ENCODE results near the gene APC. TPM values are rescaled to one million over a fixed set of nuclear protein-coding genes. Genes with fewer than 3 reads are reported as not detected.

Gene APC
- total RNA-seq, 1 experiment from 2014 or later: 40.0 TPM

DNA sequence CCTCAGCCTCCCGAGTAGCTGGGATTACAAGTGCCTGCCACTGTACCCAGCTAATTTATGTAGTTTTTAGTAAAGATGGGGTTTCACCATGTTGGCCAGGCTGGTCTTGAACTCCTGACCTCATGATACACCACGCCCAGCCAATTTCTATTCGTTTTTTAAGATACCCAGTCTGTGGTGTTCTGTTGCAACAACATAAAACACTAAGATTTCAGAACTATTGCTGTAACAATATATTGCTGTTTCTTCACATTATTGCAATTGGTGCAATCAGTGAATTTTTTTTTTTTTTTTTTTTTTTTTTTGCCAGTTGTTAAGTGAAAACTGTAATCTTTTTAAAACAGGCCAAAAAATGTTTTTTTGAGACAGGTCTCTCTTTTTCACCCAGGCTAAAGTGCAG is 133.3 kb downstream of the APC start:
- POLR2A ChIA-PET: no interaction called here

DNA sequence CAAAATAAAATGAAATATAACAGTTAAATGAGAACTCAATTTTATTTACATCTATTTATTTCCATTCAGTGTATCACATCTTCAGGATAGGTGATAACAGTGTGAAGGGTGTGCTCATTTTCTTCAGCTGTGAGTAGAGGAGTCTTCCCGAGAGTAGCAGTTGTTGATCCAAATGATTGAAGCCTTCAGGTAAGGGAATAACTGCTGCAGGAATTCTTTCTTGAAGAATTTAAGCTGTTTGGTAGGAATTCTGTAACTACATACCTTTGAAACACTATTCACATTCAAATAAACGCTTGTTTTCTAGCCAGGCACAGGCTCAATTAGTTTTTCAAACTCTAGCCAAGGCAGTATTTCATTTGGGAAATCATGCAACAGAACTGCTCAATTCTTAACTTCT is 138.7 kb downstream of the APC start:
- H3K27ac Mint-ChIP-seq: peak overlapping the region; percentile 74
- no peaks in the 10 kb centered on the region for H3K27me3 Mint-ChIP-seq (ENCODE audit: low read depth)
- peaks cover 28% of the 10 kb centered on the region for H3K36me3 Mint-ChIP-seq
- no peaks in the 10 kb centered on the region for H3K9me3 Mint-ChIP-seq
- CTCF ChIA-PET: interaction anchor here (1.1 to 1.5 kb wide), 2 partner anchors 185 to 384 kb away, joined by 3 to 6 read pairs; no protein-coding TSS in a partner anchor
- DNase-seq (ENCODE audit: low spot score): no peak
- peak; percentile 60 for ATAC-seq
- POLR2A ChIA-PET: no interaction called here
- H3K4me3 Mint-ChIP-seq: no peak overlapping the region
- peaks cover 25% of the 10 kb centered on the region for H3K4me1 Mint-ChIP-seq
- TF ChIP-seq ZNF232 (CRISPR knock-in tag; IDR thresholded peaks at IDR 0.05) (no peak), JAZF1 (CRISPR knock-in tag; IDR thresholded peaks at IDR 0.05) (no peak), IRF2 (CRISPR knock-in tag; IDR thresholded peaks at IDR 0.05; ENCODE audit: borderline replicate concordance, low read depth) (no peak), ATF1 (CRISPR knock-in tag; IDR thresholded peaks at IDR 0.05) (no peak), MYBL2 (CRISPR knock-in tag; IDR thresholded peaks at IDR 0.05) (no peak), FOXK1 (CRISPR knock-in tag; IDR thresholded peaks at IDR 0.05) (no peak), EMX1 (CRISPR knock-in tag; IDR thresholded peaks at IDR 0.05) (no peak), ZNF138 (CRISPR knock-in tag; conservative IDR thresholded peaks at IDR 0.05) (no peak), NR2C2 (CRISPR knock-in tag; IDR thresholded peaks at IDR 0.05) (no peak)
- TF ChIP-seq, protein P1, sequence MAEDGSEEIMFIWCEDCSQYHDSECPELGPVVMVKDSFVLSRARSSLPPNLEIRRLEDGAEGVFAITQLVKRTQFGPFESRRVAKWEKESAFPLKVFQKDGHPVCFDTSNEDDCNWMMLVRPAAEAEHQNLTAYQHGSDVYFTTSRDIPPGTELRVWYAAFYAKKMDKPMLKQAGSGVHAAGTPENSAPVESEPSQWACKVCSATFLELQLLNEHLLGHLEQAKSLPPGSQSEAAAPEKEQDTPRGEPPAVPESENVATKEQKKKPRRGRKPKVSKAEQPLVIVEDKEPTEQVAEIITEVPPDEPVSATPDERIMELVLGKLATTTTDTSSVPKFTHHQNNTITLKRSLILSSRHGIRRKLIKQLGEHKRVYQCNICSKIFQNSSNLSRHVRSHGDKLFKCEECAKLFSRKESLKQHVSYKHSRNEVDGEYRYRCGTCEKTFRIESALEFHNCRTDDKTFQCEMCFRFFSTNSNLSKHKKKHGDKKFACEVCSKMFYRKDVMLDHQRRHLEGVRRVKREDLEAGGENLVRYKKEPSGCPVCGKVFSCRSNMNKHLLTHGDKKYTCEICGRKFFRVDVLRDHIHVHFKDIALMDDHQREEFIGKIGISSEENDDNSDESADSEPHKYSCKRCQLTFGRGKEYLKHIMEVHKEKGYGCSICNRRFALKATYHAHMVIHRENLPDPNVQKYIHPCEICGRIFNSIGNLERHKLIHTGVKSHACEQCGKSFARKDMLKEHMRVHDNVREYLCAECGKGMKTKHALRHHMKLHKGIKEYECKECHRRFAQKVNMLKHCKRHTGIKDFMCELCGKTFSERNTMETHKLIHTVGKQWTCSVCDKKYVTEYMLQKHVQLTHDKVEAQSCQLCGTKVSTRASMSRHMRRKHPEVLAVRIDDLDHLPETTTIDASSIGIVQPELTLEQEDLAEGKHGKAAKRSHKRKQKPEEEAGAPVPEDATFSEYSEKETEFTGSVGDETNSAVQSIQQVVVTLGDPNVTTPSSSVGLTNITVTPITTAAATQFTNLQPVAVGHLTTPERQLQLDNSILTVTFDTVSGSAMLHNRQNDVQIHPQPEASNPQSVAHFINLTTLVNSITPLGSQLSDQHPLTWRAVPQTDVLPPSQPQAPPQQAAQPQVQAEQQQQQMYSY (CRISPR knock-in tag; IDR thresholded peaks at IDR 0.05): no peak
- TF ChIP-seq, protein P2, sequence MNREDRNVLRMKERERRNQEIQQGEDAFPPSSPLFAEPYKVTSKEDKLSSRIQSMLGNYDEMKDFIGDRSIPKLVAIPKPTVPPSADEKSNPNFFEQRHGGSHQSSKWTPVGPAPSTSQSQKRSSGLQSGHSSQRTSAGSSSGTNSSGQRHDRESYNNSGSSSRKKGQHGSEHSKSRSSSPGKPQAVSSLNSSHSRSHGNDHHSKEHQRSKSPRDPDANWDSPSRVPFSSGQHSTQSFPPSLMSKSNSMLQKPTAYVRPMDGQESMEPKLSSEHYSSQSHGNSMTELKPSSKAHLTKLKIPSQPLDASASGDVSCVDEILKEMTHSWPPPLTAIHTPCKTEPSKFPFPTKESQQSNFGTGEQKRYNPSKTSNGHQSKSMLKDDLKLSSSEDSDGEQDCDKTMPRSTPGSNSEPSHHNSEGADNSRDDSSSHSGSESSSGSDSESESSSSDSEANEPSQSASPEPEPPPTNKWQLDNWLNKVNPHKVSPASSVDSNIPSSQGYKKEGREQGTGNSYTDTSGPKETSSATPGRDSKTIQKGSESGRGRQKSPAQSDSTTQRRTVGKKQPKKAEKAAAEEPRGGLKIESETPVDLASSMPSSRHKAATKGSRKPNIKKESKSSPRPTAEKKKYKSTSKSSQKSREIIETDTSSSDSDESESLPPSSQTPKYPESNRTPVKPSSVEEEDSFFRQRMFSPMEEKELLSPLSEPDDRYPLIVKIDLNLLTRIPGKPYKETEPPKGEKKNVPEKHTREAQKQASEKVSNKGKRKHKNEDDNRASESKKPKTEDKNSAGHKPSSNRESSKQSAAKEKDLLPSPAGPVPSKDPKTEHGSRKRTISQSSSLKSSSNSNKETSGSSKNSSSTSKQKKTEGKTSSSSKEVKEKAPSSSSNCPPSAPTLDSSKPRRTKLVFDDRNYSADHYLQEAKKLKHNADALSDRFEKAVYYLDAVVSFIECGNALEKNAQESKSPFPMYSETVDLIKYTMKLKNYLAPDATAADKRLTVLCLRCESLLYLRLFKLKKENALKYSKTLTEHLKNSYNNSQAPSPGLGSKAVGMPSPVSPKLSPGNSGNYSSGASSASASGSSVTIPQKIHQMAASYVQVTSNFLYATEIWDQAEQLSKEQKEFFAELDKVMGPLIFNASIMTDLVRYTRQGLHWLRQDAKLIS (CRISPR knock-in tag; IDR thresholded peaks at IDR 0.05; ENCODE audit: borderline replicate concordance): no peak
- TF ChIP-seq, protein P3, sequence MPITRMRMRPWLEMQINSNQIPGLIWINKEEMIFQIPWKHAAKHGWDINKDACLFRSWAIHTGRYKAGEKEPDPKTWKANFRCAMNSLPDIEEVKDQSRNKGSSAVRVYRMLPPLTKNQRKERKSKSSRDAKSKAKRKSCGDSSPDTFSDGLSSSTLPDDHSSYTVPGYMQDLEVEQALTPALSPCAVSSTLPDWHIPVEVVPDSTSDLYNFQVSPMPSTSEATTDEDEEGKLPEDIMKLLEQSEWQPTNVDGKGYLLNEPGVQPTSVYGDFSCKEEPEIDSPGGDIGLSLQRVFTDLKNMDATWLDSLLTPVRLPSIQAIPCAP (CRISPR knock-in tag; IDR thresholded peaks at IDR 0.05): no peak
- TF ChIP-seq, protein P4, sequence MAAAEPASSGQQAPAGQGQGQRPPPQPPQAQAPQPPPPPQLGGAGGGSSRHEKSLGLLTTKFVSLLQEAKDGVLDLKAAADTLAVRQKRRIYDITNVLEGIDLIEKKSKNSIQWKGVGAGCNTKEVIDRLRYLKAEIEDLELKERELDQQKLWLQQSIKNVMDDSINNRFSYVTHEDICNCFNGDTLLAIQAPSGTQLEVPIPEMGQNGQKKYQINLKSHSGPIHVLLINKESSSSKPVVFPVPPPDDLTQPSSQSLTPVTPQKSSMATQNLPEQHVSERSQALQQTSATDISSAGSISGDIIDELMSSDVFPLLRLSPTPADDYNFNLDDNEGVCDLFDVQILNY (CRISPR knock-in tag; IDR thresholded peaks at IDR 0.05): no peak

More for the DNA sequence above, 133.3 kb downstream of the APC start:
- TF ChIP-seq MYBL2 (CRISPR knock-in tag; IDR thresholded peaks at IDR 0.05) (no peak), TP53 (CRISPR knock-in tag; IDR thresholded peaks at IDR 0.05) (no peak), RORB (CRISPR knock-in tag; IDR thresholded peaks at IDR 0.05) (no peak), OVOL2 (CRISPR knock-in tag; IDR thresholded peaks at IDR 0.05; ENCODE audit: borderline replicate concordance) (no peak)
- TF ChIP-seq, protein P5, sequence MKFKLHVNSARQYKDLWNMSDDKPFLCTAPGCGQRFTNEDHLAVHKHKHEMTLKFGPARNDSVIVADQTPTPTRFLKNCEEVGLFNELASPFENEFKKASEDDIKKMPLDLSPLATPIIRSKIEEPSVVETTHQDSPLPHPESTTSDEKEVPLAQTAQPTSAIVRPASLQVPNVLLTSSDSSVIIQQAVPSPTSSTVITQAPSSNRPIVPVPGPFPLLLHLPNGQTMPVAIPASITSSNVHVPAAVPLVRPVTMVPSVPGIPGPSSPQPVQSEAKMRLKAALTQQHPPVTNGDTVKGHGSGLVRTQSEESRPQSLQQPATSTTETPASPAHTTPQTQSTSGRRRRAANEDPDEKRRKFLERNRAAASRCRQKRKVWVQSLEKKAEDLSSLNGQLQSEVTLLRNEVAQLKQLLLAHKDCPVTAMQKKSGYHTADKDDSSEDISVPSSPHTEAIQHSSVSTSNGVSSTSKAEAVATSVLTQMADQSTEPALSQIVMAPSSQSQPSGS (CRISPR knock-in tag; IDR thresholded peaks at IDR 0.05; ENCODE audit: borderline replicate concordance, low read depth): no peak
- TF ChIP-seq, protein P6, sequence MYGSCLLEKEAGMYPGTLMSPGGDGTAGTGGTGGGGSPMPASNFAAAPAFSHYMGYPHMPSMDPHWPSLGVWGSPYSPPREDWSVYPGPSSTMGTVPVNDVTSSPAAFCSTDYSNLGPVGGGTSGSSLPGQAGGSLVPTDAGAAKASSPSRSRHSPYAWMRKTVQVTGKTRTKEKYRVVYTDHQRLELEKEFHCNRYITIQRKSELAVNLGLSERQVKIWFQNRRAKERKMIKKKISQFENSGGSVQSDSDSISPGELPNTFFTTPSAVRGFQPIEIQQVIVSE (CRISPR knock-in tag; IDR thresholded peaks at IDR 0.05; ENCODE audit: borderline replicate concordance): no peak
- TF ChIP-seq, protein P7, sequence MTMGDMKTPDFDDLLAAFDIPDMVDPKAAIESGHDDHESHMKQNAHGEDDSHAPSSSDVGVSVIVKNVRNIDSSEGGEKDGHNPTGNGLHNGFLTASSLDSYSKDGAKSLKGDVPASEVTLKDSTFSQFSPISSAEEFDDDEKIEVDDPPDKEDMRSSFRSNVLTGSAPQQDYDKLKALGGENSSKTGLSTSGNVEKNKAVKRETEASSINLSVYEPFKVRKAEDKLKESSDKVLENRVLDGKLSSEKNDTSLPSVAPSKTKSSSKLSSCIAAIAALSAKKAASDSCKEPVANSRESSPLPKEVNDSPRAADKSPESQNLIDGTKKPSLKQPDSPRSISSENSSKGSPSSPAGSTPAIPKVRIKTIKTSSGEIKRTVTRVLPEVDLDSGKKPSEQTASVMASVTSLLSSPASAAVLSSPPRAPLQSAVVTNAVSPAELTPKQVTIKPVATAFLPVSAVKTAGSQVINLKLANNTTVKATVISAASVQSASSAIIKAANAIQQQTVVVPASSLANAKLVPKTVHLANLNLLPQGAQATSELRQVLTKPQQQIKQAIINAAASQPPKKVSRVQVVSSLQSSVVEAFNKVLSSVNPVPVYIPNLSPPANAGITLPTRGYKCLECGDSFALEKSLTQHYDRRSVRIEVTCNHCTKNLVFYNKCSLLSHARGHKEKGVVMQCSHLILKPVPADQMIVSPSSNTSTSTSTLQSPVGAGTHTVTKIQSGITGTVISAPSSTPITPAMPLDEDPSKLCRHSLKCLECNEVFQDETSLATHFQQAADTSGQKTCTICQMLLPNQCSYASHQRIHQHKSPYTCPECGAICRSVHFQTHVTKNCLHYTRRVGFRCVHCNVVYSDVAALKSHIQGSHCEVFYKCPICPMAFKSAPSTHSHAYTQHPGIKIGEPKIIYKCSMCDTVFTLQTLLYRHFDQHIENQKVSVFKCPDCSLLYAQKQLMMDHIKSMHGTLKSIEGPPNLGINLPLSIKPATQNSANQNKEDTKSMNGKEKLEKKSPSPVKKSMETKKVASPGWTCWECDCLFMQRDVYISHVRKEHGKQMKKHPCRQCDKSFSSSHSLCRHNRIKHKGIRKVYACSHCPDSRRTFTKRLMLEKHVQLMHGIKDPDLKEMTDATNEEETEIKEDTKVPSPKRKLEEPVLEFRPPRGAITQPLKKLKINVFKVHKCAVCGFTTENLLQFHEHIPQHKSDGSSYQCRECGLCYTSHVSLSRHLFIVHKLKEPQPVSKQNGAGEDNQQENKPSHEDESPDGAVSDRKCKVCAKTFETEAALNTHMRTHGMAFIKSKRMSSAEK (CRISPR knock-in tag; IDR thresholded peaks at IDR 0.05; ENCODE audit: borderline replicate concordance): no peak
- H3K4me1 Mint-ChIP-seq: peaks cover 6% of the 10 kb centered on the region
- H3K9me3 Mint-ChIP-seq: no peaks in the 10 kb centered on the region
- no peak for DNase-seq (ENCODE audit: low spot score)
- no peak overlapping the region for H3K4me3 Mint-ChIP-seq
- CTCF ChIA-PET: no interaction called here
- no peaks in the 10 kb centered on the region for H3K27me3 Mint-ChIP-seq (ENCODE audit: low read depth)
- H3K27ac Mint-ChIP-seq: no peak overlapping the region
- ATAC-seq: no peak
- H3K36me3 Mint-ChIP-seq: peaks cover 47% of the 10 kb centered on the region

All from WTC11 (cell line).